NCI-H446 treated with DMSO at 0.1 percent for 48 hours (cell line): ENCODE results near the gene CDH1.

Source experiments
- DNase-seq: peaks from one replicate; lab custom pipeline; 2025; lab: John Stamatoyannopoulos, UW

Gene CDH1

DNA sequence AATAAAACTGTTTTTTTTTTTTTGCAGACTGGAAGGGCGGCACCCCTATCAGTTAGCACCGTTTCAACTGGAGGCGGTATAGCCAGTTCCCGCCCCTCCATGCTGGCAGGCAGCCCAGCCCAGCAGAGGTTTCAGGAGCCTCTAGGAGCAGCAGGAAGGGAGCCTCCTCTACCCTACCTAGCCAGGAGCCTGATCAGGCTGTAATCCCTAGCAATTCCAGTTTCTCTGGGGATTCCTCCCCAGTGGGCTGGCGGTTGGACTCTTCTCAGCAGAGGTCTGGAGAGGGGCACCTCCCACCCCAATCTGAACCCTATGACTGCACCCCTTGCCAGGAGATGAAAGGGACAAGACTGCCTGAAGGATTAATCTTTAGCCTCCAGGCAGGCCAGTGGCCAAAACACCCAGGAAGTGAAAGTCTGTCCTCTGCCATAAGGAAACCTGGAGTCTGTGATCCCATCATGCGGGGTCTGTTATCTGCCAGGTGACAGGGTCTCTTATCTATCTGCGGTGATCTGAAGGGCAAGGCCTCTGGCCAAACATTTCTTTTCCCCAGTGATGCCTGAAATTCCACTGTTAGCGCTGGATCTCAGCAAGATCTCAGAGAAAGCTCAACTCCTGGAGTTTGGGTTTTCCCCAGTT is 4.9 kb upstream of the CDH1 start:
- no peak for DNase-seq

DNA sequence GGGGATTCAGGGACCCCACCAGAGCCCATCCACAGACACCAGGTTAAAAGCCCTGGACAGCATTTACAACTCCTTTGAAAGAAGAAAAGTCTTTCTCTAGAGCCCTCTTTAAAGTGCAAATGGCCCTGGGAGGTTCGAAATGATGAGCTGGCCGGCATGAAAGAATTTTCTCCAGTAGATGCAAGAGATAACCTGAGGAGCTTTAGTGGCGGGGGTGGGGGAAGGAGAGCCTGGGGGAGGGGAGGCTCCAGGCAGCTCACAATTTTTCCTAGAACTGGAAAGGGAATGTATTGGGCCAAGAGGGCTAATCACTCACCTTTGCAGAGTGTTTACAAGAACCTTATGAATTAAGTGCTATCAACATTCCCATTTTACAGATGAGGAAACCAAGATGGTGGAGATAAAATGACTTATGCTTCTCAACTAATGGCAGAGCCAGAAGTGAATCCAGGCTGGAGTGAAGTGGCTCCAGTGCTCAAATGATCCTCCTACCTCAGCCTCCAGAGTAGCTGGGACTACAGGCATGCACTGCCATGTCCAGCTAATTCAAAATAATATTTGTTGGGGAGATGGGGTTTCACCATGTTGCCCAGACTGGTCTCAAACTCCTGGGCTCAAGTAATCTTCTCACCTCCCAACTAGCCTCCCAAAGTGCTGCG is 4.2 kb upstream of the CDH1 start:
- DNase-seq = no peak

DNA sequence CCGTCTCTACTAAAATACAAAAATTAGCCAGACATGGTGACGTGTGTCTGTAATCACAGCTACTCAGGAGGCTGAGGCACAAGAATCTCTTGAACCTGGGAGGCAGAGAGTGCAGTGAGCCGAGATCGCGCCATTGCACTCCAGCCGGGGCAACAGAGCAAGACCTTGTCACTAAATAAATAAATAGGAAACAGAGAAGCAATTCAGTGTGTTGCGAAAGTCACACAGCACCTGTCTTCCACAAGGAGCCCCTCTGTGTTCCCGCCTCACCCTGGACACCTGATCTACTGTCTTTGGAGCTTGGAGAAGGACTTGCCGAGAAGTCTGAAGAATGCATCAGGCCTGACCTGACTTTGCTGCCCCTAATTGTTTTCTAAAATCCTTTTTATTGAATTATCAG is 3.5 kb upstream of the CDH1 start:
- no peak for DNase-seq

DNA sequence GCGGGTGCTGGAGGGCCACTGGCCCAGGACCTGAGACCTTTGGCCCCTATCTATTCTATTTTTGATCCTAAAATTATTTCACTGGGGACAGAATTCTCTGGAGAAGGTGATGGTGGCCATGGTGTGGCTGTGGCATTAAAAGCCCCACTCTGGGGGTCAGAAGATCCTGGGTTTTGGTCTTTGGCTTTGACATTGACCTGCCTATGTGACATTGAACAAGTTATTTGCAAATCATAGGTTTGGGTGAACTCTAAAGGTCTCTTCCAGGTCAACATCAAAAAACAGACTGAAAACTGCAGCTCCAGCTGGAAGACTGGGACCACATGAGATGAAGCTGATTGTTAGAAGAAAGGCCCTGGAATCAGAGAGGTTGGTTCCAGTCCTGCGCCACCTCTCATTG is 2.3 kb upstream of the CDH1 start:
- DNase-seq = no peak

DNA sequence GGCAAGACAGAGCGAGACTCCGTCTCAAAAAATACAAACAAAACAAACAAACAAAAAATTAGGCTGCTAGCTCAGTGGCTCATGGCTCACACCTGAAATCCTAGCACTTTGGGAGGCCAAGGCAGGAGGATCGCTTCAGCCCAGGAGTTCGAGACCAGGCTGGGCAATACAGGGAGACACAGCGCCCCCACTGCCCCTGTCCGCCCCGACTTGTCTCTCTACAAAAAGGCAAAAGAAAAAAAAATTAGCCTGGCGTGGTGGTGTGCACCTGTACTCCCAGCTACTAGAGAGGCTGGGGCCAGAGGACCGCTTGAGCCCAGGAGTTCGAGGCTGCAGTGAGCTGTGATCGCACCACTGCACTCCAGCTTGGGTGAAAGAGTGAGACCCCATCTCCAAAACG is 531 bp upstream of the CDH1 start:
- DNase-seq = no peak

DNA sequence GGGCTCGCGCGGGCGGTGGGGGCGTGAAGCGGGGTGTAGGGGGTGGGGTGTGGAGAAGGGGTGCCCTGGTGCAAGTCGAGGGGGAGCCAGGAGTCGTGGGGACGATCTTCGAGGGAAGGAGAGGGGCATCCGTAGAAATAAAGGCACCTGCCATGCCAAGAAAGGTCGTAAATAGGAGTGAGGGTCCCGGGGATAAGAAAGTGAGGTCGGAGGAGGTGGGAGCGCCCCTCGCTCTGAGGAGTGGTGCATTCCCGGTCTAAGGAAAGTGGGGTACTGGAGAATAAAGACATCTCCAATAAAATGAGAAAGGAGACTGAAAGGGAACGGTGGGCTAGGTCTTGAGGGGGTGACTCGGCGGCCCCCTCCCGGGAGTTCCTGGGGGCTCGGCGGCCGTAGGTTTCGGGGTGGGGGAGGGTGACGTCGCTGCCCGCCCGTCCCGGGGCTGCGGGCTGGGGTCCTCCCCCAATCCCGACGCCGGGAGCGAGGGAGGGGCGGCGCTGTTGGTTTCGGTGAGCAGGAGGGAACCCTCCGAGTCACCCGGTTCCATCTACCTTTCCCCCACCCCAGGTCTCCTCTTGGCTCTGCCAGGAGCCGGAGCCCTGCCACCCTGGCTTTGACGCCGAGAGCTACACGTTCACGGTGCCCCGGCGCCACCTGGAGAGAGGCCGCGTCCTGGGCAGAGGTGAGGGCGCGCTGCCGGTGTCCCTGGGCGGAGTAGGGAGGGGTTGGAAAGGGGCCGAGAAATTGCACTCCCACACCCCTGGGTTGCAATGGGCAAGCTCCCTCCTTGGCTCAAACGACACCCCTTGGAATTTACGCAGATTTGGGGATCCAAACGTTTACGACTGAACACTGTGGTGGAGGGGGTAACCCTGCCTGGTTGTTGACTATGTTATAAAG is 888 bp downstream of the CDH1 start:
- no peak for DNase-seq

DNA sequence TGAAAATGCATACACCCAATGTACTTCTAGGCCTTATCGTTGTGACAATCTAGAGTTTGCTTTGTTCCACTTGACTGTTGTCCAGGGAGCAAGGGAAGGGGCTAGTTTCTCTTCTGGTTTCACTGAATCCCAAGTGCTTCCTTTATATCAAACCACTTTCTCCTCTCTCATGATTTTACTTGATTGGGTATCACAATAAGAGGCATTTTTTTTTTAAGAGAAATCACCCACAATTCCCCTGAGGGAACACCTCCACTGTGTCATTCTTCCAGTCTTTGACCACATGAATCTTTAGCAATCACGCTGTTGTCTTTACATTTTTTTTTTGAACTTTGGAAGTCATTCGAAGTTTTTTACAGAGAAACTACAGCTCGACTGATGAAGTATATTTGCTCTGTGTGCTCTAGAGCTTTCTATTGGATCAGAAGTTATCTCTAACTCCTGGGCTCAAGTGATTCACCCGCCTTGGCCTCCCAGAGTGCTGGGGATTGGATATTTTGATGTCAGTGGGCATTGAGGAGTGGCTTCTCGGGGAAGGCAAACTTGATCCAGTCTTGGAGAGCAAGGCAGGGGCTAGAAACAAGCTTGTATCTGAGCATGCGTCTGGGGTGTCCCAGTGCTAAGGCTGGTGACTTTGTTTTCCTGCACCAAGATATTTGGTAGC is 3.0 kb downstream of the CDH1 start:
- DNase-seq = no peak

DNA sequence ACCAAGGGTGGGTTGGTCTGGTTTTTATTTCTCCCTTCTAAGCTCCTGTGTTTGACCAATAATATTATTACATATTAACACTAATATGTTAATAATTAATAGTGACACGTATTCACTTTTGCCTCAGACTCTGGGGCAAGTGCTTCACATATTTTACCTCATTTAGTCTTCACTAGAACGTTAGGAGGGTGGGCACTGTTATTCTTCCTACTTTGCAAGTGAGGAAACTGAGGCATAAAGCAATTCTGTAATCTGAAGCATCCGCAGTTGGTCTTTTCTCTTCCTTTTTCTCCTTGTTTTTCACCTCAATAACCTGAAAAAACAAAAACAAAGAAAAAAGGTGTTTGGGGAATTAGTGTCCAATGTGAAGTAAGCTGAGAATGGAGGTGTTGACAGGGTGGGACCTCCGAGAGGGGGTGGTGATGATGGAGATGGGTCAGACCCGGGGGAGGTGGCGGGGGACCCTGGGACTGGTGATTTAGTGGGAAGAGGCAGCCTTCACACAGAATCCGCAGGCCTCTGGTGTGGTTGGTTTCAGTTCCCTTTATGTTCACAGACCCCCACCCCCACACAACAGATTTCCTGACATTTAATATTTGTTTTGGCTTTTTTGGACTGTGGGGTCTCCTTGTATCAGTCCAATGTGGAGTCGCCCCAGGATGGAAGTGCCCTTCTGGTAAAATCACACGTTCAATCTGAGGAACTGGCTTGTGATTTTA is 3.7 kb downstream of the CDH1 start:
- no peak for DNase-seq

DNA sequence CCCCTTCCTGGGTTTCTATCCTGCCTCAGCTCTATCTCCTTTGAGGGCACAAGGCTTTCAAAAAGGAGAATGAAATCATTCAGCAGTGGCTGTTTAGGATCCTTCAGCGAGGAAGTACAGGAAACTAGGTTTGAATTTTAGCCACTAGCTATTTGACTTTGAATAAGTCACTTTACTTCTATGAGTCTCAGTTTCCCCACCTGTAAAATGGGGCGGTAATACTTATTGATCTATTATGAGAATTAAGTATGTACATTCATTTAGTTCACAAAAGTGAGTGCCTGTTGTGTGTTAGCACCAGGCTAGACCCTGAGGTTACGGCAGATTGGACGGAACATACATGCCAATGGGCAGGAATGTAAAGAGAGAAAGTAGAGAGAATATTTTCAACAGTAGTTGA is 6.6 kb downstream of the CDH1 start:
- no peak for DNase-seq

DNA sequence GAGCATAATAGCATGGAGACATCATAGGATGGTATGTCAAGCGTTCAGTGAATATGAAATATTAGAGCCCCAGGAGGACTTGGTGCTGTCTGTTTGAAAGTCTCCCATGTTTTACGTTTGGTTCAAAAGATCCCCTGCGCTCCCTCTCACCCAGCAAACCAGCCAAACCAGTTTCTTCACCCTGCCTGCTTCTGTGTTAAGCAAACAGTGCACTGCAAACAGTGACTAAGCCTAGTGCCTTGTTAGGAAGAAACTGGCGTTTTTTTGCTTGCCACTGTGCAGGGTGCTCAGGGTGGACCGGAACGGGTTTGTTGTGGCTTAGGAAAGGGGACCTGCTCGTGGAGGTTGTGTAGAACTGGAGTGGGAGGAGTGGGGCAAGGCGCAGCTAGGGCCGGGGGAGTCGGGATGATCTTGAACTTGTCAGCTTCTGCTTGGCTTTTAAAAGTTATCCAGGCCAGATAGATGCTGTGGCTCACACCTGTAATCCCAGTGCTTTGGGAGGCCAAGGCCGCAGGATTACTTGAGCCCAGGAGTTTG is 7.7 kb downstream of the CDH1 start:
- DNase-seq = no peak

DNA sequence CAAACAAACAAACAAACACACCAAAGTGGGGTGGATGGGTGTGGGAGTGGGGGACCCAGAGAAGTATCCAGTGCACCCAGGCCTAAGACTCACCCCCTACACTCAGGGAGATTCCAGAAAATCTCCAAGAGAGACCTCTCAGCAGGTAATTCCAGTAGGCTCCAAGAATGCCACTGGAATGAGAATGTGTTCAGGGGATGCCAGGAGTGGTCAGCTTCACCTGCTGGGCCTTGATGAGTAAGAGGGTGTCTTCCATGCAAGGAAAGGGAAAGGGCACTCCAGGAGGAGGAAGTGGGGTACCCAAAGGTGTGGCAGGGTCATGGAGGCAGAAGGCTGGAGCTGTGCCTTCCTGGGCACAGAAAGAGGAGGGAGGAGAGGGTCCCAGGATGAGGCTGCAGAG is 9.9 kb downstream of the CDH1 start:
- DNase-seq = no peak

DNA sequence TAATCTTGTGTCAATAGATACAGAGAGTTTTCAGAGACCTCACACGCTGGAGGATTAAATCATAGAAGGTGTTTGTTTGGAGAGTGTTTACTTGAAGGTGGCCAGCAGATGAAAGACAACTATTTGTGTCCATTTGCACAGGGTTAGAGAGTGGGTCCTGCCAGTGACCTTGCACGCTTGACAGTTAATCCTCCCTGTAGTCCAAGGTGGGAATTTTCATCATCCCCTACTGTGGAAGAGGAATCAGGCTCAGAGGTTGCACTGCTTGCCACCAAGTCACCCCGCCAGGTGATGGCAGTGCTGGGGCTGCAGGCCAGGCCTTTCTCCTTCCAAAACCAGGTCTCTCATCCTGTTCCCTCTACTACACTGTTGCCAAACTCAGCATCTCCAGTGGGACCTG is 12.3 kb downstream of the CDH1 start:
- no peak for DNase-seq

DNA sequence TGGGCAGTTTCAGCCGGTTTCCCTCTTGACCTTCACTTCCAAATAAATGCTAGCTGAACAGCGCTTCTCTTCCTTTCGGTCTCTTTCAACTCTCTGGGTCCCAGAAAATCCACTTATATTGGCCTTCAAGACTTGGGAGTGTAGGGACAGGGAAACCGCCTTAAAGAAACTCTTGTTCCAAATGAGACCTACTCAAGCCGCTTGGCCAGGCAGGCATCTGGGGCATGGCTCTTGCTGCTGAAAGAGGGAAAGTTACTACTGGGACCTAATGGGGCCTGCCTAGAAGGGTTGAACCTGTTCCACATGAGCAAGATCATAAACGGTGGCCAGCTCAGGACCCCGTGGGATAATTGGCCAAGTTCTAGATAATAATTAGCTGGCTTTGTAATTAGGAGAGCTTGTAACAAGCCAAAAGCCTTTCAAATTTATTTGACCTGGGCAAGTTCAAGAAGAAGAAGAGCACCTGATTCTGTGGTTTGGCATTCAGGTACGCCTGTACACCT is 13.2 kb downstream of the CDH1 start:
- DNase-seq = no peak

DNA sequence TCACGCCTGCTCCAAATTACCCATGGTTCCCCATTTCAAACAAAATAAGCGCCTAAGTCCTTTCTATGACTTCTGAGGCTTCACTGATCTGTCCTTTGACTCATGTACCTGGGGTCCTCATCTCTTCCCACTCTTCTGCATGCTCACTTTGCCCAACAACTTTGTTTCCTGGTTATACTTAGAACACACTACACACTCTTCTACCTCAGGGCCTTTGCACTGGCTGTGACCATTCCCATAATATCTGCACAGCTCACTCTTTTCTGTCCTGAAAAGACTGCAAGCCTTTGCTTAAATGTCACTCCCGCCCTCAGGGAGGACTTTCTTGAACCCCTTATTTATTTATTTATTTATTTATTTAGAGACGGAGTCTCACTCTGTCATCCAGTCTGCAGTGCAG is 14.1 kb downstream of the CDH1 start:
- DNase-seq = no peak

DNA sequence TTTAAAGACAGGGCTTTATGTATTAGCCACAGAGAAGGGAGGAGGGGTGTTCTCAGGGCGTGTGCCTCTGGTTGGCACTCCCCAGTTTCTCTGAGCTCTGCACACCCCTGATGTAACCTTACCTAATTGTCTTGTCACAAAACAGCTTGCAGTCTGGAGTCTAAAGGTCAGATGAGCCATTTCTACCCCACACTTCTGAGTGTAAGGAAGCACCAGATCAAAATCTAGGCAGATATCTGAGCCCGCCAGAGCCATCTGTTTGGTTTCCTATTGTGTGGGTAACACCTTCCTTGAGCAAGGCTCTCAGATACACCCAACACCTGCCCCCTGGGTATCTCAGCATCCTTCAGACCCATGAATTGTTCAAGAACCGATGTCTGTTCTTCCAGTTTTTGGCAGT is 15.5 kb downstream of the CDH1 start:
- no peak for DNase-seq

DNA sequence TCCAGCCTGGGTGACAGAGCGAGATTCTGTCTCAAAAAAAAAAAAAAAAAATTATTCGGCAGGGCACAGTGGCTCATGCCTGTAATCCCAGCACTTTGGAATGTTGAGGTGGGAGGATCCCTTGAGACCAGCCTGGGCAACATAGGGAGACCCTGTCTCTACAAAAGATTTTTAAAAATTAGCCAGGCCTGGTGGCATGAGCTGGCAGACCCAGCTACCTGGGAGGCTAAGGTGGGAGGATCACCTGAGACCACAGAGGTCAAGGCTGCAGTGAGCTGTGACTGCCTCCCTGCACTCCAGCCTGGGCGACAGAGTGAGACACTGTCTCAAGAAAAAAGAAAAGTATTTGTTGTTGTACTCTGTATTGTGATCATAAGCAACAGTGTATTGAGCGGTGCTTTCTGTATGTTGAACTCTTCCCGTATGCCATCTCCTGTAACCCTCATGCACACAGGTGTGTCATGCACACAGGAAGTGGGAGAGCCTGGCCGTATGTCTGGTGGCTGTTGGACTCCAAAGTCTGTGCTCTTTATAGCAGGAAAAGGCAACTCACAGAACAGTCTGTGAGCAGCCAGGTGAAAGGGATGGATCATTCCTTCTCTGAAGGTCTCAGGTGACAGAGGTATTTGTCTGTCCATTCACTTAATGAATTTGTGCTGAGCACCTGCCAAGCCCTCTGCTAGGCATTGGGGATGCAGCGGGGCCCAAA is 17.1 kb downstream of the CDH1 start:
- DNase-seq = no peak

DNA sequence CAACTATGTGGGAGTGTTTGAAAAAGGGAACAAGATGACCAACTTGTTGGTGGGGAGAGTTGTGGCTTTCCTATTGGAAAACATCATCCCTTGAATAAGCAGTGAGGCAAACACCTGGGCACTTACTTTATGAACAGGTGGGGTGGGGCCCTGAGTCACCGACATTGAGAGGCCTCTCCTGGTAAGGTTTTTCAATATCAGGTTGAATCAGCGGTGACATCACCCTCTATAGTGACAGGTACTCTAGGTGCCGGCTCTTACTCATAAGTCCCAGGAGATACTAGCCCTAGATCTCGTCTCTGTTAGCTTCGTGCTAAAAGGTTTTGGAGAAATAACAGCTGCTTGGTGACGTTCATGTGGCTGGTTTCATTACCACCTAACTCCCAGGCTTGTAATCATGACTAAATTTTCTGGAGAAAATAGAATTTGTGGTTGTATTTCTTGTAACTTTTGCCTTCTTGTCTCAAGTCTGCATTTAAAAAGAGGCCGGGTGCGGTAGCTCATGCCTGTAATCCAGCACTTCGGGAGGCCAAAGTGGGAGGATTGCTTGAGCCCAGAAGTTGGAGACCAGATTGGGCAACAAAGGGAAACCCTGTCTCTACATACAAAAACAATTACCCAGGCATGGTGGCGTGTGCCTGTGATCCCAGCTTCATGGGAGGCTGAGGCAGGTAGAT is 19.3 kb downstream of the CDH1 start:
- no peak for DNase-seq

DNA sequence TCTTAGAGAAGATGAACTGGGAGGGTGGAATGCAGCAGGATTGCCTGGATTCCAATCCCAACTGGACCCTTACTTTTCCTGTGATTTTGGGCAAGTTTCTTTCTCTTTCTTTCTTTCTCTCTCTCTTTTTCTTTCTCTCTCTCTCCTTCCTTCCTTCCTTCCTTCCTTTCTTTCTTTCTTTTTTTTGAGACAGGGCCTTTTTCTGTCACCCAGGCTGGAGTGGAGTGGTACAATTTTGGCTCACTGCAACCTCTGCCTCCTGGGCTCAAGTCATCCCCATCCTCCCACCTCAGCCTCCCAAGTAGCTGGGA is 20.5 kb downstream of the CDH1 start:
- DNase-seq = no peak

DNA sequence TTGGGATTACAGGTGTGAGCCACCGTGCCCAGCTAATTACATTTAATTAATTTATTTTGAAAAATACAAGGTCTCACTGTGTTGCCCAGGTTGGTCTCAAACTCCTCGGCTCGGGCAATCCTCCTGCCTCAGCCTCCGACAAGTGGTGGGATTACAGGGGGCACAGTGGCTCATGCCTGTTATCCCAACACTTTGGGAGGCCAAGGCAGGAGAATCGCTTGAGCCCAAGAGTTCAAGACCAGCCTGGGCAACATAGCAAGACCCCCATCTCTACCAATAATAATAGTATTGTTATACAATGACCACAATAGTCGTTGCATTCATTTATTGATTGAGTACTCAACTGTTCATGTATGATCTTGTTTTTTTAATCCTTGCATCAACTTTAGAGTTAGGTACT is 22.0 kb downstream of the CDH1 start:
- no peak for DNase-seq

DNA sequence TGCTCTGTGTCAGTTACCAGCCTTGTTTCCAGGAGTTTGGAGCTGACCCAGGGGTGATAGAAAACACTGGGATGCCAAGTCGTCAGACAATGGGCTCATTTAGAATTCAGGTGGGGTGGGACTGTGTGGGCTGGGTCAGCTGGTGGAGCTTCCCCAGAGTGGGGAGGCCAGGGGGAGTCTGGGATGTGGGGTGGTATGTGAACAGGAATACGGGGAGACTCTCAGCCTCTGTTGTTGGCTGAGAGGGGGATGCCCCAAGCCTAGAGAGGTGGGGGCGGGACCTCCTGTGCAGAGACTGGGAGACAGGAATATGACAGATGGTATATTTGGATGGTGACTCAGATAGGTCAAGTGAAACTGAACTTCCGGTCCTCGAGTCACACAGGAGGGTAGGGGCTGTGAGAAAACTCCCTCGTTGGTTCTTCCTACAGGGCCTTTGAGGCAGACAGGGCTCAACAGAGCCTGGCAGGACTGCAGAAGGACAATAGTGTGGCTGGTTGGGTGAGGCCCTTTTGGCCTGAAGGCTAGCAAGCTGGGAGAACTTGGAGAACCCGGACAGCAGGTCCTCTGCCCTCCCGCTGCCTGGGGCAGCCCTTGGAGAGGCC is 23.7 kb downstream of the CDH1 start:
- no peak for DNase-seq
